SK-N-SH treated with all-trans-retinoic acid at 6 μM for 48 hours (cell line): Measurements from ENCODE around the gene LMAN2L.

Experiments used
- CREB5 ChIP-seq: fragments of 250-450 bp; sonication (Bioruptor Pico); IDR thresholded peaks from 2 replicates; pipeline ENCODE4 v1.5.1; 2020; ENCODE audit warnings: low read depth, mild to moderate bottlenecking, moderate library complexity
- ESRRG ChIP-seq: fragments of 250-450 bp; sonication (Bioruptor Pico); IDR thresholded peaks from 2 replicates; pipeline ENCODE4 v1.6.1; 2021; ENCODE audit warnings: mild to moderate bottlenecking
- GLIS3 ChIP-seq: fragments of 250-450 bp; sonication (Bioruptor Pico); IDR thresholded peaks from 2 replicates; pipeline ENCODE4 v1.5.0; 2020; ENCODE audit warnings: mild to moderate bottlenecking, moderate library complexity
- PATZ1 ChIP-seq: fragments of 250-450 bp; sonication (Bioruptor Pico); IDR thresholded peaks from 2 replicates; pipeline ENCODE4 v1.8.0; 2020; ENCODE audit warnings: mild to moderate bottlenecking, moderate library complexity, borderline replicate concordance
- PPARA ChIP-seq: fragments of 250-450 bp; sonication (Bioruptor Pico); IDR thresholded peaks from 2 replicates; pipeline ENCODE4 v1.5.0; 2020; ENCODE audit warnings: mild to moderate bottlenecking, borderline replicate concordance
- RARB ChIP-seq: fragments of 250-450 bp; sonication (Bioruptor Pico); IDR thresholded peaks from 2 replicates; pipeline ENCODE4 v1.8.0; 2021; ENCODE audit warnings: mild to moderate bottlenecking, moderate library complexity
- SNAI2 ChIP-seq: fragments of 250-450 bp; sonication (Bioruptor Pico); IDR thresholded peaks from 2 replicates; pipeline ENCODE4 v1.5.0; 2020; ENCODE audit warnings: mild to moderate bottlenecking, moderate library complexity
- ZC3H10 ChIP-seq: fragments of 250-450 bp; sonication (Bioruptor Pico); IDR thresholded peaks from 2 replicates; pipeline ENCODE4 v1.5.1; 2021; ENCODE audit warnings: mild to moderate bottlenecking, moderate library complexity
- ZFP3 ChIP-seq: fragments of 250-450 bp; sonication (Bioruptor Pico); IDR thresholded peaks from 2 replicates; pipeline ENCODE4 v1.5.0; 2020; ENCODE audit warnings: mild to moderate bottlenecking, moderate library complexity
- ZFP30 ChIP-seq: fragments of 450-650 bp; formaldehyde crosslinking; IDR thresholded peaks from 2 replicates; pipeline ENCODE4 v1.5.0; 2022; ENCODE audit warnings: mild to moderate bottlenecking, moderate library complexity
- ZNF565 ChIP-seq: fragments of 450-650 bp; formaldehyde crosslinking; conservative IDR thresholded peaks from 2 replicates; pipeline ENCODE4 v1.5.0; 2020; ENCODE audit warnings: low read depth, mild to moderate bottlenecking, moderate library complexity

- no peak for TF ChIP-seq ZFP3
- TF ChIP-seq ESRRG = no peak
- no peak for TF ChIP-seq GLIS3
- TF ChIP-seq CREB5 (CRISPR knock-in tag) = no peak
- TF ChIP-seq PATZ1 (CRISPR knock-in tag) = no peak
- TF ChIP-seq RARB = no peak
- no peak for TF ChIP-seq ZC3H10 (CRISPR knock-in tag)
- TF ChIP-seq PPARA (CRISPR knock-in tag) = no peak
- TF ChIP-seq ZNF565 (CRISPR knock-in tag) = no peak
- no peak for TF ChIP-seq SNAI2 (CRISPR knock-in tag)
- no peak for TF ChIP-seq ZFP30
These were observed 2.0 kb downstream of the LMAN2L start for GRCh38 chr2:96737831-96738230.
